Measurements from ENCODE around the gene ERH. TPM values are rescaled to one million over a fixed set of nuclear protein-coding genes. Genes with fewer than 3 reads are reported as not detected.
"Not testable (repeated sequence)": the region's sequence is repeated elsewhere in the genome, so short reads cannot be mapped to it uniquely, and the experiment has no call there.

ERH gene
- total and polyA plus RNA-seq, 5 donors, result 112 to 141 (median 124) TPM

- Histone ChIP-seq H3K27ac (ENCODE audit: low read length) (peak overlapping the region; percentile 66), H3K4me1 (ENCODE audit: control insufficient read depth, insufficient read depth, low read length) (peaks cover 10% of the 10 kb centered on the region), H3K4me3 (ENCODE audit: low read length) (peak overlapping the region; percentile 72), H3K9me3 (ENCODE audit: control insufficient read depth, low read length) (no peaks in the 10 kb centered on the region), H3K27me3 (ENCODE audit: control insufficient read depth, insufficient read depth) (no peaks in the 10 kb centered on the region)
- ATAC-seq, result no peak
- intact Hi-C loops (cut with DNase I), result no loop called here
- DNase-seq, result no peak
- under 1% methylated on average over 18 of the region's 18 CpGs for WGBS
These were observed 715 bp upstream of the ERH start for GRCh38 chr14:69398818-69399210.

DNA sequence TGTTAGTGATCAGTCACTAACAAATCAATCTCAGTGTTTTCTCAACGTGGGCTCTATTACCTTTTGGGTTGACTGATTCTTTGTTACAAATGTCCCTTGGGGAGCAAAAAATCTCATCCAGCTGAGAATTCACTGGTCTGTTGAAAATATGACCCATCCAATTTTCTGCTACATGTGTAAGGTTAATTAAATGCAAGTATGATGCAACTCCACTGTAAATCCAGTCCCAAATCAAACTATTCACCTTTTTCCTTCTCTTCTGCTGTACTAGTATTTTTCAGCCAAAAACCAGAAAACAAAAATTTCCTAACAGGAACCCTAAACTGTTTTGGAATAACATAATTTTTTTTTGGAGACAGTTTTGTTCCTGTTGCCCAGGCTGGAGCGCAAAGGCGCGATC lies 2.2 kb downstream of the ERH start:
- Histone ChIP-seq H3K4me1 (ENCODE audit: control insufficient read depth, insufficient read depth, low read length) (peaks cover 12% of the 10 kb centered on the region), H3K27me3 (ENCODE audit: control insufficient read depth, insufficient read depth) (no peaks in the 10 kb centered on the region), H3K4me3 (ENCODE audit: low read length) (no peak overlapping the region), H3K9me3 (ENCODE audit: control insufficient read depth, low read length) (no peaks in the 10 kb centered on the region), H3K27ac (ENCODE audit: low read length) (no peak overlapping the region)
- ATAC-seq, result no peak
- intact Hi-C loops (cut with DNase I), result no loop called here
- WGBS, result 89% methylated on average over 4 of the region's 4 CpGs
- no peak for DNase-seq

GRCh38 chr14:69392481-69392880 lies 5.6 kb downstream of the ERH start:
- WGBS, result 94% methylated on average over 3 of the region's 3 CpGs
- no peaks in the 10 kb centered on the region for H3K27me3 ChIP-seq (ENCODE audit: control insufficient read depth, insufficient read depth)
- no peaks in the 10 kb centered on the region for H3K9me3 ChIP-seq (ENCODE audit: control insufficient read depth, low read length)
- no peak overlapping the region for H3K27ac ChIP-seq (ENCODE audit: low read length)
- DNase-seq (no peak), ATAC-seq (no peak)
- no peak overlapping the region for H3K4me3 ChIP-seq (ENCODE audit: low read length)
- H3K4me1 ChIP-seq (ENCODE audit: control insufficient read depth, insufficient read depth, low read length), result peaks cover 11% of the 10 kb centered on the region
- intact Hi-C loops (cut with DNase I), result no loop called here

GRCh38 chr14:69391400-69391799 lies 6.7 kb downstream of the ERH start:
- intact Hi-C loops (cut with DNase I); H3K9me3 ChIP-seq (ENCODE audit: control insufficient read depth, low read length); H3K27me3 ChIP-seq (ENCODE audit: control insufficient read depth, insufficient read depth); H3K4me3 ChIP-seq (ENCODE audit: low read length); H3K4me1 ChIP-seq (ENCODE audit: control insufficient read depth, insufficient read depth, low read length): not testable (repeated sequence)
- ATAC-seq (peak in 1 of 2 donors; percentile 39), DNase-seq (peak in 1 of 3 donors; percentile 23)
- WGBS, result 76% methylated on average over 8 of the region's 8 CpGs
- peak overlapping the region; percentile 50 for H3K27ac ChIP-seq (ENCODE audit: low read length)

- Histone ChIP-seq H3K27me3 (ENCODE audit: control insufficient read depth, insufficient read depth) (no peaks in the 10 kb centered on the region), H3K4me3 (ENCODE audit: low read length) (no peak overlapping the region), H3K27ac (ENCODE audit: low read length) (no peak overlapping the region), H3K9me3 (ENCODE audit: control insufficient read depth, low read length) (no peaks in the 10 kb centered on the region), H3K4me1 (ENCODE audit: control insufficient read depth, insufficient read depth, low read length) (peaks cover 7% of the 10 kb centered on the region)
- DNase-seq (no peak), ATAC-seq (no peak)
- intact Hi-C loops (cut with DNase I), result no loop called here
- 87% methylated on average over 3 of the region's 3 CpGs for WGBS
These were observed 10.8 kb downstream of the ERH start for GRCh38 chr14:69387311-69387710.

GRCh38 chr14:69378274-69378673 lies 19.8 kb downstream of the ERH start:
- no peak for DNase-seq
- ATAC-seq, result no peak
- Histone ChIP-seq H3K27me3 (ENCODE audit: control insufficient read depth, insufficient read depth) (no peaks in the 10 kb centered on the region), H3K4me1 (ENCODE audit: control insufficient read depth, insufficient read depth, low read length) (no peaks in the 10 kb centered on the region), H3K27ac (ENCODE audit: low read length) (no peak overlapping the region), H3K4me3 (ENCODE audit: low read length) (no peak overlapping the region), H3K9me3 (ENCODE audit: control insufficient read depth, low read length) (no peaks in the 10 kb centered on the region)
- intact Hi-C loops (cut with DNase I), result no loop called here
- WGBS, result 98% methylated on average over 2 of the region's 2 CpGs

DNA sequence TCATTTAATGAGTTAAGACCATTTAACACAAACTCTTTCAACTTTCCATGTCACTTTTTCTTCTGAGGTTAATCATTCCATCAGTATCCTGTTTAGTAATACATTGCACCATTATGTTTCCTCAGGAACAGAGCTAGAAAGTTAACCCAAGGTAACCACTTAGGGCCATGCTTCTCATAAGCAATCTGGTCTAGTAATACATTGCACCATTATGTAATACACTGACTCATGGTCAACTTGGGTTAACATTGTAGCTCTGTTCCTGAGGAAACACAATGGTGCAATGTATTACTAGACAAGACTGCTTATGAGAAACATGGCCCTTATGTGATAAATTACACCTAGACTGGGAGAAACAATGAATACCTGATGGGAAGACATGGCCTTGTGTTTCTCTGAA lies 21.7 kb downstream of the ERH start:
- H3K9me3 ChIP-seq (ENCODE audit: control insufficient read depth, low read length), result no peaks in the 10 kb centered on the region
- ATAC-seq, result no peak
- H3K27ac ChIP-seq (ENCODE audit: low read length), result no peak overlapping the region
- no peak for DNase-seq
- H3K4me3 ChIP-seq (ENCODE audit: low read length), result no peak overlapping the region
- intact Hi-C loops (cut with DNase I), result no loop called here
- no peaks in the 10 kb centered on the region for H3K4me1 ChIP-seq (ENCODE audit: control insufficient read depth, insufficient read depth, low read length)
- H3K27me3 ChIP-seq (ENCODE audit: control insufficient read depth, insufficient read depth), result no peaks in the 10 kb centered on the region

DNA sequence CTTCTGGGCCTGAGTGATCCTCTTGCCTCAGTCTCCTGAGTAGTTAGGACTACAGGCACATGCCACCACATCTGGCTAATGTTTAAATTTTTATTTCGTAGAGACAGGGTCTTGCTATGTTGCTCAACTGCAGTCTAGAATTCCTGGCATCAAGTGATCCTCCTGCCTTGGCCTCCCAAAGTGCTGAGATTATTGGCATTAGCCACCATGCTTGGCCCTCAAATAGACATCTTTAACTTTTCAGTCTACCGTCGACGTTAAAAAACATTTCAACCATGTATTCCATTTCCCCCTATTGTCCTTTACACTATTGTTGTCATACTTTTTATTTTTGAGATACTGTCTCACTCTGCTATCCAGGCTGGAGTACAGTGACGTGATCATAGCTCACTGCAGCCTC lies 22.4 kb downstream of the ERH start:
- no peaks in the 10 kb centered on the region for H3K9me3 ChIP-seq (ENCODE audit: control insufficient read depth, low read length)
- no peaks in the 10 kb centered on the region for H3K27me3 ChIP-seq (ENCODE audit: control insufficient read depth, insufficient read depth)
- H3K27ac ChIP-seq (ENCODE audit: low read length), result no peak overlapping the region
- 93% methylated on average over 5 of the region's 5 CpGs for WGBS
- intact Hi-C loops (cut with DNase I), result no loop called here
- H3K4me1 ChIP-seq (ENCODE audit: control insufficient read depth, insufficient read depth, low read length), result no peaks in the 10 kb centered on the region
- DNase-seq, result no peak
- no peak overlapping the region for H3K4me3 ChIP-seq (ENCODE audit: low read length)
- ATAC-seq, result no peak

GRCh38 chr14:69375182-69375581 lies 22.9 kb downstream of the ERH start:
- WGBS, result 96% methylated on average over 3 of the region's 3 CpGs
- no peak for ATAC-seq
- intact Hi-C loops (cut with DNase I), result no loop called here

GRCh38 chr14:69374235-69374634 lies 23.9 kb downstream of the ERH start:
- Histone ChIP-seq H3K27ac (ENCODE audit: low read length) (no peak overlapping the region), H3K9me3 (ENCODE audit: control insufficient read depth, low read length) (no peaks in the 10 kb centered on the region), H3K4me3 (ENCODE audit: low read length) (no peak overlapping the region), H3K27me3 (ENCODE audit: control insufficient read depth, insufficient read depth) (no peaks in the 10 kb centered on the region), H3K4me1 (ENCODE audit: control insufficient read depth, insufficient read depth, low read length) (no peaks in the 10 kb centered on the region)
- intact Hi-C loops (cut with DNase I), result no loop called here
- no peak for ATAC-seq
- no peak for DNase-seq

More at GRCh38 chr14:69375182-69375581, 22.9 kb downstream of the ERH start:
- Histone ChIP-seq H3K4me3 (ENCODE audit: low read length) (no peak overlapping the region), H3K4me1 (ENCODE audit: control insufficient read depth, insufficient read depth, low read length) (no peaks in the 10 kb centered on the region), H3K9me3 (ENCODE audit: control insufficient read depth, low read length) (no peaks in the 10 kb centered on the region), H3K27me3 (ENCODE audit: control insufficient read depth, insufficient read depth) (no peaks in the 10 kb centered on the region), H3K27ac (ENCODE audit: low read length) (no peak overlapping the region)
- no peak for DNase-seq

DNA sequence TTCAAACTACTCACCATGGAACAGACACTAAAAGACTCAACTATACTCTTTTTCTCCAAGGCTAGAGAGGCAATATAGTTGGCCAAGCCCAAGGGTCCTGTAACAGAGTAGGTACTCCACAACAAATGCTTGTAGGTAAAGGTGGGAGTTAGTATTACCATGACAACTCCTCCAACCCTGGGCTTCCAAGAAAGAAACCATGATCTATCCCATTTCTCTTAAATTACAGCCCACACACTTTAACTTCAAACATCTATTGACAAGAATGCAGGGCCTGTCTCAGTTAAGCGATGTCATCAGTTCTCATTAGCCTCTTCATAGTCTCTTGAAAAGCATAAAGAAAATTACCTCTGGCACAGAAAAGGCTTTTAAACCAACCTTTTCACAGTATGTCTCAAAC lies 25.0 kb downstream of the ERH start:
- no peak overlapping the region for H3K27ac ChIP-seq (ENCODE audit: low read length)
- no peaks in the 10 kb centered on the region for H3K4me1 ChIP-seq (ENCODE audit: control insufficient read depth, insufficient read depth, low read length)
- ATAC-seq (no peak), DNase-seq (no peak)
- H3K27me3 ChIP-seq (ENCODE audit: control insufficient read depth, insufficient read depth), result no peaks in the 10 kb centered on the region
- no peak overlapping the region for H3K4me3 ChIP-seq (ENCODE audit: low read length)
- intact Hi-C loops (cut with DNase I), result no loop called here
- 57% methylated on average over 1 of the region's 1 CpG for WGBS
- H3K9me3 ChIP-seq (ENCODE audit: control insufficient read depth, low read length), result no peaks in the 10 kb centered on the region

DNA sequence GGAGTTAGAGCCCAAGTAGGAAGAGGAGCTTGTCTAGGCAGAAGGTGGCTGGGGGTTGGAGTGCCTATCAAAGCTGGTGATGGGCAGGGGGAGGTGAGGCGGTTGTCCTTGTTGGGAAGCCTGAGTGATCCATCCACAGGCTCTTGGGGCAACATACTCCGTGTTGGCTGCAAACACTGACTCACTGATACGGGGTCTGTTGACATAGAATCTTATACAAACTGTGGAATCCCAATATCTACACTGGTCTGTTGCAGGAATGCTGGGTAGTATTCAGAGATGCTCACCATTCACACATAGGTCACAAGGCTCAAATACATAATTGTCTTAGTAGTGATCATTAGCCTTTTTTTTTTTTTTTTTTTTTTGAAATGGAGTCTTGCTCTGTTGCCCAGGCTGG lies 26.0 kb downstream of the ERH start:
- intact Hi-C loops (cut with DNase I), result no loop called here
- H3K4me3 ChIP-seq (ENCODE audit: low read length), result no peak overlapping the region
- H3K27me3 ChIP-seq (ENCODE audit: control insufficient read depth, insufficient read depth), result no peaks in the 10 kb centered on the region
- no peaks in the 10 kb centered on the region for H3K9me3 ChIP-seq (ENCODE audit: control insufficient read depth, low read length)
- no peak overlapping the region for H3K27ac ChIP-seq (ENCODE audit: low read length)
- no peaks in the 10 kb centered on the region for H3K4me1 ChIP-seq (ENCODE audit: control insufficient read depth, insufficient read depth, low read length)
- ATAC-seq (no peak), DNase-seq (no peak)
- 97% methylated on average over 3 of the region's 3 CpGs for WGBS
